Stomach (tissue), 4 donors: ENCODE measurements around the gene MED13L.

ENCODE experiments used
- CTCF ChIP-seq, 7 experiments: fragments of 450-650 bp in 4 of 7; fragments of 200-600 bp in 3 of 7; sonication (generic) in 3 of 7; IDR thresholded peaks; one replicate each; pipeline ENCODE4 v1.5.1; 2016 to 2019; ENCODE audit warnings: antibody characterized with exemption in 7 of 7, control low read depth in 2 of 7, mild to moderate bottlenecking in 1 of 7
- EP300 ChIP-seq: sonication (generic); formaldehyde crosslinking; IDR thresholded peaks from one replicate; pipeline ENCODE4 v1.6.1; 2017; ENCODE audit warnings: antibody characterized with exemption

GRCh38 chr12:116314477-116314876 is 37.0 kb upstream of the MED13L start:
- TF ChIP-seq CTCF (IDR thresholded peaks at IDR 0.05) (no peak), EP300 (no peak)
